HG03139 (cell line): ENCODE data around the gene HLA-G.
"Not testable (repeated sequence)": the region's sequence is repeated elsewhere in the genome, so short reads cannot be mapped to it uniquely, and the experiment has no call there.

Experiments used
- ATAC-seq: cut with Tn5 transposase; IDR thresholded peaks from one replicate; pipeline ENCODE4 v1.9.1; 2021; ENCODE audit not compliant: unreplicated experiment

HLA-G gene

GRCh38 chr6:29827579-29828470 is at the start of gene HLA-G:
Gene HLA-G (plus strand): TSS chr6:29827825. CDS start chr6:29827845, 20 bp downstream.
- no peak for ATAC-seq

GRCh38 chr6:29780019-29780698 is 47.5 kb upstream of the HLA-G start:
- ATAC-seq = not testable (repeated sequence)

GRCh38 chr6:29789176-29789575 is 38.4 kb upstream of the HLA-G start:
- no peak for ATAC-seq

GRCh38 chr6:29790626-29791025 is 37.0 kb upstream of the HLA-G start:
- no peak for ATAC-seq

GRCh38 chr6:29791162-29791561 is 36.5 kb upstream of the HLA-G start:
- ATAC-seq = no peak

- ATAC-seq = no peak
Measured at GRCh38 chr6:29791786-29792122, 35.9 kb upstream of the HLA-G start.

- no peak for ATAC-seq
Measured at GRCh38 chr6:29792123-29793035, 35.2 kb upstream of the HLA-G start.

- no peak for ATAC-seq
Measured at GRCh38 chr6:29793036-29793356, 34.6 kb upstream of the HLA-G start.

- ATAC-seq = no peak
Measured at GRCh38 chr6:29793796-29794195, 33.8 kb upstream of the HLA-G start.

GRCh38 chr6:29796026-29796425 is 31.6 kb upstream of the HLA-G start:
- no peak for ATAC-seq

- no peak for ATAC-seq
Measured at GRCh38 chr6:29797135-29797534, 30.5 kb upstream of the HLA-G start.

- ATAC-seq = no peak
Measured at GRCh38 chr6:29797966-29798365, 29.7 kb upstream of the HLA-G start.

- no peak for ATAC-seq
Measured at GRCh38 chr6:29800254-29800653, 27.4 kb upstream of the HLA-G start.

GRCh38 chr6:29806387-29806786 is 21.2 kb upstream of the HLA-G start:
- ATAC-seq = no peak

- no peak for ATAC-seq
Measured at GRCh38 chr6:29809249-29809648, 18.4 kb upstream of the HLA-G start.

GRCh38 chr6:29810371-29810770 is 17.3 kb upstream of the HLA-G start:
- no peak for ATAC-seq

- ATAC-seq = no peak
Measured at GRCh38 chr6:29811377-29811776, 16.2 kb upstream of the HLA-G start.

GRCh38 chr6:29813066-29813465 is 14.6 kb upstream of the HLA-G start:
- no peak for ATAC-seq

GRCh38 chr6:29813809-29814208 is 13.8 kb upstream of the HLA-G start:
- ATAC-seq = no peak

- ATAC-seq = no peak
Measured at GRCh38 chr6:29814379-29815117, 13.1 kb upstream of the HLA-G start.
